Left lobe of liver (tissue), 2 donors: Measurements from ENCODE around the gene DDR2. TPM values are rescaled to one million over a fixed set of nuclear protein-coding genes. Genes with fewer than 3 reads are reported as not detected.
"Not testable (repeated sequence)": the region's sequence is repeated elsewhere in the genome, so short reads cannot be mapped to it uniquely, and the experiment has no call there.

ENCODE experiments used
- ATAC-seq: fragments of 200-7000 bp; cut with Tn5 transposase; one replicate; pipeline ENCODE4 v1.9.1; 2020; ENCODE audit warnings: mild to moderate bottlenecking, moderate library complexity
- DNase-seq: peaks from one replicate; pipeline ENCODE4 v3.0.0-alpha.2; 2020; ENCODE audit warnings: low spot score
- total RNA-seq: library from RNA; stranded (reverse); gene quantifications from one replicate; pipeline ENCODE4 v1.2.1, GENCODE V29; 2021
- donor health status: DM: no; HTN: no; CAD: no; lungs with moderate emphysema.
- donor health status: DM: no; HTN: yes; CAD: no.

DDR2 gene
- total RNA-seq, 1 donor from 2014 or later: 2.0 TPM

DNA sequence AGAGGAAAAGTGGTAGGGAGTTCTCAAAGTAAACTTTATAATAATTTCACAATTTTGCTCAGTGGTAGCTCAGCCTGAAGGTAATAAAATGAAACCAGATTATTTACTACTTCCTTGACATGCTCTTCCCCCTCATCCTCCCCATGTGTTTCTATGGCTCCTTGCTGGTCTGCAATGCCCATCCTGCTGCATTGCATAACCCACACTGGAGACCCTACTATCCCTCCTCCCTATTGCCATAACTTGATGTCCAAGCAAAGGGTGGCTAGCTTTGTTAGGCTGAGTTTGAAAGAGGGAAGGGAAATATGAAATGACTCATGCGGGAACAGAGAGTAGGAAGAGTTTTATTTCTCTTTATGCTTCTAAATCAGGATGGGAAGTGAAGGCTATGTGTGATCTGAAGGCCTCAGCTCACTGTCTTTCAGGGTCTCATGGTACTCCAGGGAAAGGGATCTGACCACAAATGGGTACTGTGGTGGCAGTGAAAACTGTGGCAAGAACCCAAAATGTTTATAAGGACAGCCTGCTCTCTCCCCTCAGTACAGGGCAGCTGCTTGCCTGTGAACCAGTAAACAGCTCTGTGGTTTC lies 121.8 kb downstream of the DDR2 start:
- no peak for DNase-seq
- ATAC-seq: no peak

DNA sequence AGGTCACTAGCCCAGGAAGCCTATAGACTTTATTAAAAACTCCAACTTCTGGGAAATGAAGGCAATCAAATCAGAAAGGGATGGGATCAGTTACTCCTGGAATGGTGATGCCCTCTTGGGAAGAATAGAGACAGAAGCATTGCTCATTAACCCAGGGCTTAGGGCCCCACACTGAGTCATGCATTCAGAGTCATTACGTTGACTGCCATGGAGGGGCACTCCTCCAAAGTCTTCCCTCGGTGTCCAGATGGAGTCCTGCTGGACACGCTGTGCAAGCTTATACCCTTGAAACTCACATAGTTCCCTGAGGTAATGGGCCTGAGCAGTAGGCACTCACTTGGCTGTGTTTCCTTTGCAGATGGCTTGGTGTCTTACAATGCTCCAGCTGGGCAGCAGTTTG lies 123.0 kb downstream of the DDR2 start:
- ATAC-seq (no peak), DNase-seq (no peak)

DNA sequence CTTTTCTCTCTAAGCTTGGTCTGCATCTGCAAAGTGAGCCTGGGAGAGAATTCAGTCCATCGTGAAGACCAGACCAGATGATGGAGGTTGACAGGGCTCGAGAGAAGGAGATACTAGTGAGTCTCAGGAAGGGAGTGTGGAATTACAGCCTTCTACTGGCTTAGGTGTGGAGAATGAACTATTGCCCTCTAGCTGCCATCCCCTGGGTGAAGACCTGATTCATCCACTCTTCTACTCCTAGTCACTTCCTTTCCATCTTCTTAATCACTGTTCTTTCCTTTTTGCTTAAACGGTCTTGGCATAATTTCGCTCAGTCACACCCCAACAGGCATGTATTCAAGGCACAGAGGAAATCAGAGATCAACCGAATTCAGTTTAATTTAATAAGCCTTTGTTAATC lies 124.3 kb downstream of the DDR2 start:
- no peak for DNase-seq
- peak; percentile 72 for ATAC-seq

DNA sequence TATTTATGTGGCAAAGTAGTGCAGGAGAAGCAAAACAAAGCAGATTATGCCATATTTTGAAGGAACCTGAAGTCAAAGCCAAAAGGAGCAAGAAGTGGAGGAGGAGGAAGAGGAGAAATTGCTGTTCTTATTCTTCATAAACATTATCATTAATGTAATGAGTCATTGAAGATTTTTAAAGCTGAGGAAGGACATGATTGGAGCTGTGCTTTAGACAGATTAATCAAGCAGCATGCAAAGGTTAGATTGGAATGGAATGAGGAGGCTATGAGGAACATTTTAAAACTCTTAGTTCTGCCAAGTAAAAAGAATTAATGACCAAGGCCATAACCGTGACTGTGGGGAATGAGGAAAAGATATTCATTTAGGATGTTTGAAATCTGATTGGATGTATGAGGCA lies 125.2 kb downstream of the DDR2 start:
- DNase-seq (no peak), ATAC-seq (no peak)

DNA sequence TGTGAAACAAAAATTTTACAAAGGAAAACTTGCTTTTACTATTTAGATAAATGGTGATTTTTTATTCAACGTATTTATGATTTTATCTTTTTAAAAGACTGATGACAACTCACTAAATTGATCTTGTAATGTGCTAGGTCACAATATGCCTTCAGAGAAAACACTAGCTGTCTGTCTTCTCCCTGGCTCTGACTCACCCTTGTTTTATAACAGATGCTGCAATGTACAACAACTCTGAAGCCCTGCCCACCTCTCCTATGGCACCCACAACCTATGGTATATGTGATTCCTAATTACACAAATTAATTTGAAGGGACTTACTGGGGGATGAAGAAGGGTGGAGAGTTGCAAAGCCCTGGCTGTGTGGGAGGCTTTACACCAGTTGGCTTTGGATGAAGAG lies 133.5 kb downstream of the DDR2 start:
- ATAC-seq (no peak), DNase-seq (no peak)

DNA sequence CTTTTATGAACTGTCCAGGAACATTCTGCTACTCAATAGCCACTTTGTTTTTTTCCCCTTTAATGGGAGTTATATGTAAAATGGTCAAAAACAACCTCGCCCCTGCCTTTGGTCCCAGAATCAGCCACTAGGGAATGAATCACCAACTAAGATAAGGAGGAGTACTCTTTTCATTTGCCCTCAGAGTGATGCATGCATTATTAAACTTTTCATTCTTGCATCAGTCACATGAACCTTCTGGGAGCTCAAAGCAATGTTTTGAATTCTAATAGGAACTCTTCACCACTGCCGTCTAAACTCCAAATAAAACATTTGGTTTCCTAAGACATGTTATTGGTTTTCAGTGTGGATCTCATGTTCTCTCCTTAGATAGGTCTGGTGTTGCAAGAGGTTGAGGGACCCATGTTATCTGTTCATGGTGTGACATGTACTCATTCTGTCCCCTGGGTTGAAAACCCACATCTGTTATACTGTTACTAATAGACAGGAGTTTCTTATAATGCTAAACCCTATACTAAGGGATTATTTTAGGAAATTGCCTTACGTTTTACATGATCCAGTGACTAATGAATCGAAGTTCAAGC lies 140.4 kb downstream of the DDR2 start:
- no peak for ATAC-seq
- no peak for DNase-seq

DNA sequence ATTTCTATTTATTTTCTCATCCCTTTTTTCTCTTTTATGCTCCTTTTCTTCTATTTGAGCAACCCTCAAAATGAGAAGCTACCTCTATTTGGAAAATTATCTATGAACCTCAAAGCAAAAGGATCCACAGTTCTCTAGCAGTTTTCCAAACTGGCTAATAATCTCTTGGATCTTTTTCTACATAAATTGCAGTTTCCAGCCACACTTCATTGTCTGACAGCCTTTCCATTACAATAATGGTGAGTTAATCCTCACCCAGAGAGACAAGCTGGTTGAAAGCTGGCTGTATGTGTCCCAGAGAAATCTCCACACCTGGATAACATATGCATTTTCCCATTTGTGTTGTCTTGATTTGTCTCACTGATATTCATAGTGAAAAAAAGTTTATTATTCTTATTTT lies 141.7 kb downstream of the DDR2 start:
- DNase-seq: no peak
- no peak for ATAC-seq

DNA sequence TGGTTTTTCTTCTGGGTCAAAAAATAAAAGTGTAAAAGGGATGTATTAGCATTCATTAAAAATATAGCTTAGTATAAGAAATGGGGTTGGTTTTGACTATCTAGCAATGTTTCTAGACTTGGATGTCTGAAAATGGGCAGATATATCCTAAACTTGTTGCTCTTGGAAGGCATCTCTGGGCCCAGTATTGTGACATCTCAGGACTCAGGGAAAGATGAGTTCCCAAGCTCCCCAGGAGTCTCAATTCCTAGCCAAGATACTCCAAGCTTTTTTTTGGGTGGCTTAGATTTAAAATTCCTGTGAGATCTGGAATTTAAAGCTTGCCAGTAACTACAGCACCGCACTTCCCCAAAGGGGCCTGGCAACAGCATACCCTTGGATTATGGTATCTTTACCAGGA lies 146.8 kb downstream of the DDR2 start:
- no peak for ATAC-seq
- DNase-seq: no peak

DNA sequence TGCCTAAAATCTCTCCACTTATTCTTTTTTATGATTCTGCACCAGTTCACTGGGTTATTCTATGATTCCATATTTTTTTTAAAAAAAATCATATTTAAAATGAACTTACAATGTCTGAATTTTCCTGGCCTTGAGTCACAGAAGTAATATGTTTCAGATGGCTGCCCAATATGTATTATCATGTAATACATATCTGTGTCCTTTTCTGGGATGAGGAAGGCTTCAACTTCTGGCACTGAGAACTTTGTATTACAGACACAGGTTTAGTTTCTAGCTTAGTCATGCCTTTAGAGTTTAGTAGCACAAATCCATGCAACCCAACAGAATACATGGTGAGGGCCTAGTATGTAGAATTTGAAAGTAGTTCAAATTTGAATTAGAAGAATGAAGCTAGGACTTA lies 150.4 kb downstream of the DDR2 start:
- no peak for ATAC-seq
- DNase-seq: no peak

DNA sequence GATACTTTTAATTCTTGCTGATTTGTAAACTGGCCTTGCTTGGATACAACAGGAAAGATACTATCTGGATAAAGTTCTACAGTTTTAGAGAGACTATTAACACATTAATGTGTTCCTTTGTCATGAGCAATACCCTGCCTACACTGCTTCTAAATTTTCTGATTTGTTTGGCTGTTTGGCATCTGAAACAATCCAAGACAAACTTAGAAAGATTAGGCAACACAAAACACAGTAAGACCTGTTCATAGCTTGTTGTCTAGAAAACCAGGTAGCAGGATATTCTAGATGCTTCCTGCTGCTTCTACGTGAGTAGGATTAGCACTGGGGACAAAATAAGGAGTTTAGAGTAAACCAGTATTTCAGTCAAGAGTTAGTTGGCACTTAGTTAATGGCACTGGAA lies 152.7 kb downstream of the DDR2 start:
- peak; percentile 71 for ATAC-seq
- DNase-seq: not testable (repeated sequence)

DNA sequence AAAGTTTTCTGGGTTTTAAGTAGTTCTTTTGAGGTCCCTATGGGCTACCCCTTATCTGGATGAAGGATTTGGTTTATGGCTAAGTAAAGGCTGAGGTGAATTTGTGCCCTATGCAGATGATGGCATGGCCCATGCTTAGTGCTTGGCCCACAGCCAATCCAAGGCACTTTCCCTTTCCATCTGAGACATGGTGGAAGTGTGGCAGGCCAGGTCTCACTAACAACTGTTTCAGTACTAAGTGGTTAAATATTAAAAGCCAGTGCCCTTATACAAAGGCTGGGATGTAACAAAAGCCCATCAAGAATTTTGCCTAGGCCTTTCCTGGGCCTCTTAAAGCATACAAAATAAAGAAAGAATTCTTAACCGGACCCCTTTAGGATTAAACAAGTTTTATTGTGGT lies 156.5 kb downstream of the DDR2 start:
- peak; percentile 61 for DNase-seq

DNA sequence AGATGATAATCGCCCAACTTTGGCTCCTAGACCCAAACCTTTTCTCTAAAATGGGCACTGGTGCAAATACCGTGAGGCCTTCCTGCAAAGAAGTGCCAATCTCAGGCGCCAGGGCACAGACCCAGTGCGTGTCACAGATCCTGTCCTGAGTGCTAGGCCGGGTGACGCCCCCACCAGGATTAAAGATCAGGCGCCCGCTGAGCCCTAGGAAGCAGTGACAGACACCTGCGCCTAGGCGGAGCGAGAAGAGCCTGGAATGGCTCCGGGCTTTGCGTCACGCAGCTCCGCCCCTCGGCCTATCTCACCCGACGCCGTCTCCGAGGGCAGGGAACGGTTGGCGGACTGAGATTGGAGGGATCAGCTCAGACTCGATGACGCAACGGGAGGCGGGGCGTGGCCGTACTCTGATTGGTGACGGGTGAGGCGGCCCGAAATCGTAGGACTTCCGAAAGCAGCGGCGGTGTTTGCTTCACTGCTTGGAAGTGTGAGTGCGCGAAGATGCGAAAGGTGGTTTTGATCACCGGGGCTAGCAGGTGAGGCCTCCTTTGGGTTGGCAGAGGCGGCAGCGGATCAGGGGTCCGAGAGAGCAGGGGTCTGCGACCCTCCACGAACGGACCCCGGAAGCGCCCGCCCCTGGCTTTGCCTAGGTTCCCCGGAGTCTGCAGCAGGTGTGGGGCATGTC lies 158.2 kb downstream of the DDR2 start, which contains the start of gene HSD17B7:
HSD17B7 (plus strand) TSS at position 400 of the 682 bp plus-strand sequence; CDS start at position 499, 99 bp downstream.
- ATAC-seq: peak; percentile 92
- peak; percentile 96 for DNase-seq

More for the DNA sequence above, 156.5 kb downstream of the DDR2 start:
- not testable (repeated sequence) for ATAC-seq

DNA sequence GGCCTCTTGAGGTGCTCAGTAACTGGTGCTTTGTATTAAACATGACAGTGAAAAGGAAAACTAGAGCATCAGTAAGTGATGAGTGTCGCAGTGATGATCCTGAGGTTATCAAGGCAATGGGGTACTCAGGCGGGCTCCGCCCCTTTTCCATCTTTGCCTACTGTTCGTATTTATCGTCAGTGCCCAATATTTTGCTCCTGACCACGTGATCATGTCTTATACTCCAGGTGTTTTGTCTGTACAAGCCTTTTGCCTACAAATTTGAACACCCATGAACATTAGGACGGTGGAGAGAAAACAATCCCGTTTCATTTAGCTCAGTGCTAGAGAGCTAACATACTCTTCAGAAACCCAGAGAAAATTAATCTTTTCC lies 158.7 kb downstream of the DDR2 start:
- peak; percentile 36 for ATAC-seq
- not testable (repeated sequence) for DNase-seq

DNA sequence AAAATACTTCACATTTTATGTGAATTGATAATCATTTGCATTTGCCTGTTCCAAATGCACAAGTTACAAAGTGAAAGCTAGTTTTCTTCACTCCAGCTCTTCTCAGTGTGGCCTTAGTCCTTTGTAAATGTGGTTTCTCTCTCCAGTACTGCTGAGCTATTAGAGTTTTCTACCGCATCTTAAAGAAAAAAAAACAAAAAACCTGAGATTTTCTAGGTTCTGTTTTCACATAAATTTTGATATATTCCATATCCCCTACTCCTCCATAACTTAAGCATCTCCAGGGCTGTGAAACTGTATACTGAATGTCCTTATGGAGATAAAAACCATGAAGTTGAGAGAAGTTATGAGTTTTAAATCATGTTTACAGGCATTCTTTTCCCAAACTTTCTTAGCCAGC lies 162.0 kb downstream of the DDR2 start:
- DNase-seq, ATAC-seq: not testable (repeated sequence)

DNA sequence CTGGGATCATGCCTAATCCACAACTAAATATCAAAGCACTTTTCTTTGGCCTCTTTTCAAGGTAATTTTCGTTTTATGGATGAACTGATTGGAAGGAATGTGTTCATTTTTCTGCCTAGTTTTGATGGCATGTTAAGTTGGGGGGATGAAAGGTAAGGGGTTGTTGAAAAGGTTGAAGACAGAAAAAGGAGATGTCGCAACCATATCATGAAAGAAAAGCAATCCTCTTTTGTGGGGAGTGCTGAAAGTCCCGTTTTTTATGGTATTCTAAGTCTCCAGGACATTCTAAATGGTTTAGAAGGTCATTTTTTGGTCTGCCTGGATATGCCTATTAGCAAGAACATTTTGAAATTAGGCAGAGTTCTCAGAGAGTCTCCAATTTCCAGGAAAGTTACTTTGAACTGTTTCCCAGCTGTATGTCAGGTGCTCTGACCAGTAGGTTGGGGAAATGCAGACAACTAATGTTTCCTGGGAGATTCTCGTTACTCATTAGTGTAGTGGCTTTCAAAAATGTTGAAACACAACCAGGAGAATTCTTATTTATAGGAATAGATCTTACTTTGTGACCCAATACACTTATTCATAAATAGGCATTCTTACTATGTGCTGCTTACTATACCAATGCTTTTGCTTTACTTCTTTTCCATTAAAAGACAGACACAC lies 164.5 kb downstream of the DDR2 start:
- not testable (repeated sequence) for DNase-seq, ATAC-seq

DNA sequence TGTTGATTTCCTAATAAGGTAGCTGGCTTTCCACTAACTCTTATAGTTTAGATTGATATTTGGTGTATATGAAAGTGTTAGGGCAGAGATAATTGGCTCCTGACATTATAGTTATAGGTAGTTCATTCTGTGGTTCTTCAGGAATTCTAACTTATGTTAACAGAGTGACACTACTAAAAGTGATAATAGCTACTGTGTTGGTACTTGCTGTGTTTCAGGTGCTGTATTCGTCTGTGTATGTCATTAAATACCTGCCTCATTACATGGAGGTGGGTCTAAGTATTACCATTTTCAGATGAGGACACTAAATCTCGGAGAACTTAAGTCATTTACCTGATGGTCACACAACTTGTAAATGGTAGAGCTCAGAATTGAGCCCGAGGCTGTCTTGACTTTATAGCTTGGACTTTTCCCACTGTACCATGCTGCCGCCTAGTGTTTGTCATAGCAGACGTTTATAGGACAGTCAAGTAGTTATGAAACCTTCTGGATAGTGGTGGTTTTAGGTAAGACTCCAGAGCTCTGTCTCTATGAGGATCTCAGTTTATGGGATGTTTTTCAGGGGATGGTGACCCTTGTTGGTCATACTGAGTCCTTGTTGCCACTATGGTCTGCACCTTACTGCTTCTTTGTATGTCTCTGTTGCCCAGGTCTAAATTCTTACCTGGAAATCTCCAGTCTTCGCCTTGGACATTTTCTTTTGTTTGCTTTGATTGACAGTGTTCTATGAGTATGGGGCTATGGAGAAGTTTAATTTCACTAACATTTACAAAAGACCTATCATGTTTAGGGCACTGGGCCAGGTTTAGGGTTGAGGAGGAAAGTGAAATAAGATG lies 167.9 kb downstream of the DDR2 start:
- peak; percentile 97 for ATAC-seq
- peak; percentile 72 for DNase-seq

DNA sequence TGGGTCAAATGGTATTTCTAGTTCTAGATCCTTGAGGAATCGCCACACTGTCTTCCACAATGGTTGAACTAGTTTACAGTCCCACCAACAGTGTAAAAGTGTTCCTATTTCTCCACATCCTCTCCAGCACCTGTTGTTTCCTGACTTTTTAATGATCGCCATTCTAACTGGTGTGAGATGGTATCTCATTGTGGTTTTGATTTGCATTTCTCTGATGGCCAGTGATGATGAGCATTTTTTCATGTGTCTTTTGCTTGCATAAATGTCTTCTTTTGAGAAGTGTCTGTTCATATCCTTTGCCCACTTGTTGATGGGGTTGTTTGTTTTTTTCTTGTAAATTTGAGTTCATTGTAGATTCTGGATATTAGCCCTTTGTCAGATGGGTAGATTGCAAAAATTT lies 175.2 kb downstream of the DDR2 start:
- DNase-seq: not testable (repeated sequence)

DNA sequence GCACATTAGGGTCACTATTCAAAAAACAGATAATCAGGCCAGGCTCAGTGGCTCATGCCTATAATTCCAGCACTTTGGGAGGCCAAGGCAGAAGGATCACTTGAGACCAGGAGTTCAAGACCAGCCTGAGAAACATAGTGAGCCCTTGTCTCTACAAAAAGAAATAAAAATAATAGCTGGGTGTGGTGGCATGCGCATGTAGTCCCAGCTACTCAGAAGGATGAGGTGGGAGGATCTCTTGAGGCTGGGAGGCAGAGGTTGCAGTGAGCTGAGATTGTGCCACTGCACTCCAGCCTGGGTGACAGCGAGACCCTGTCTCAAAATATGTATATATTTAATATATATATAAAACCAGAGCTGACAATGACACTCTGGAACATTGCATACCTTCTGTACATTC lies 180.1 kb downstream of the DDR2 start:
- not testable (repeated sequence) for ATAC-seq, DNase-seq

More for the DNA sequence above, 175.2 kb downstream of the DDR2 start:
- not testable (repeated sequence) for ATAC-seq

DNA sequence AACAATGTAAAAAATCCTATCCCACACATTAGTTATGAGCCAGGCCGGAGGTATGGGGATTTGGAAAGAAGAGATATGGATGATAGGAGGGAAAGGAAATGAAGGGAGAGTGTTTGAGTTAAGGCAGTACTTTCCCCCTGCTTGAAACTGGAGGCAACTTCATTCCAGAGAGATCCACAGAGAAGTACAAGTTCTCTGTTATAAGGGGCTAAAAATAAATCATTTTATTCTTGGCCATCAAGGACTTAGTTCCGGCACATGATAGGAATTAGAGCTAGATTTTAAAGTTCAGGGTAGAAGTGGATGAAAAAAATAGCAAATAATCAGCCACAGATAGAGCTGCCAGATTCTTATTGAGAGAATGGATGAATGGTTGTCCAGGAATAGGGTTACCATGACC lies 185.9 kb downstream of the DDR2 start:
- ATAC-seq, DNase-seq: not testable (repeated sequence)

DNA sequence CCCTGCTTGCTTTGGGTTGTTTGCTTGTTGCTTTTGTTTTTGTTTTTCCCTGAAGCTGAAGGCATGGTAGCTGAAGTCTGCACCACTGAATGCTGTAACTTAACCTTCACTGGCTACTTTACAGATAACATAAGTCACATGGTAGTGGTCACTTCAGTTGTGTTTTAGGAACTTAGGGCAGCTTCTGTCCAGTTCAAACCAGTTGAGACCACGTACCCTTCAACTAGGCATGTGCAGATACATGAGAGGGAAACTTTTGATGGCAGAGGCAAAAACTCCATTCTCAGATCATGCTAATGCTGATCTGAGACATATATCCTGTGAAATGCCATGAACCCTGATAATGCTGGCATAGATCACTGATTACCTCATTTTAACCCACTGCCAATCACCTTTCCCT lies 186.4 kb downstream of the DDR2 start:
- ATAC-seq, DNase-seq: not testable (repeated sequence)
